GM18867 (cell line): Measurements from ENCODE around the gene KRTAP19-7.

ENCODE experiments used
- ATAC-seq: cut with Tn5 transposase; IDR thresholded peaks from one replicate; pipeline ENCODE4 v1.9.1; 2021; ENCODE audit warnings: mild to moderate bottlenecking, moderate library complexity; ENCODE audit not compliant: unreplicated experiment

Gene KRTAP19-7, protein sequence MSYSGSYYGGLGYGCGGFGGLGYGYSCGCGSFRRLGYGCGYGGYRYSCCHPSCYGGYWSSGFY

DNA sequence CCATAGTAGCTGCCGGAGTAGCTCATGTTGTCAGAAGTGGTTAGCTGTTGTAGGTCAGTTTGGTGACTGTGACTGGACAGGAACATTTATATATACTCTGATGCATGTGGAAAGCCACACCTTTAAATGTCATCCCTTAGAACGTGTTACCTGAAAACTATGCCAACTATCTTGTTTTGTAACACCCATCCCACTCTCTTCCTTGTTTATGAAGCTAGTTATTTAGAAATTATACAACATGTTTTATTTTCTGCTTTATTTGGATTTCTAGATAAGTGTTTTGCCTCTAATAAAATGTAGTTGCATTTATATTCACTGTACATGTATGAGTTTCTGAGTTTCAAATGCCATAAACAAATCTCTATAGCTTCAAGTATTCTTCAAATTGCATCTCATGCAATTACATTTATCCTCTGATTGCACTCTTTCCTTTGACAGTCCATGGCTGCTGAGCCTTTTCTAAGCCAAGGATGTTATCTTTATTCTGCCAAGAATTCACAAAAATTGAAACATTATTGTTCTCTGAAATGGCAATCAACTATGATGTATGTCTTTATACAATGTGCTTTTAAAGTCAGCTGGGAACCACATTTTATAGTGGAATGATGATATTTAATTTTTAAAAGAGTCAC lies at the start of gene KRTAP19-7:
TSS of gene KRTAP19-7 (minus strand) at position 51 of the 632 bp plus-strand sequence. CDS start at position 26, 25 bp downstream.
- ATAC-seq: no peak

DNA sequence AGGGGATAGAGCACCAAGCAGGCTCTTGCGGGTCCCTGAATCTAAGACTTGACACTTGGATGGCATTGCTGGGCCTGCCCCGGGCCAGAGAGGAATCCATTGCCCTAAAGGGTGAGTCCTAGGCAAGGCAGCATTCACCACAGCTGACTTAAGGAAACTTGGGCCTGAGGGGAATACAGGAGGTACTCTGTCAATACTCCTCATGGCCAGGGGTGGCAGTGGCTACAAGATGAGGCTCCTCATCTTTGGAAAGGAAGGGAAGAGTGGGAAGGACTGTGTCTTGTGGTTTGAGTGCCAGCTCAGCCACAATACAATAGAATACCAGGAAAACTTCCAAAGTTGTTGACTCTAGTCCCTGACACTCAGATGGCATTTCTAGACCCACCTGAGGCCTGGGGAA lies 44.9 kb upstream of the KRTAP19-7 start:
- no peak for ATAC-seq

DNA sequence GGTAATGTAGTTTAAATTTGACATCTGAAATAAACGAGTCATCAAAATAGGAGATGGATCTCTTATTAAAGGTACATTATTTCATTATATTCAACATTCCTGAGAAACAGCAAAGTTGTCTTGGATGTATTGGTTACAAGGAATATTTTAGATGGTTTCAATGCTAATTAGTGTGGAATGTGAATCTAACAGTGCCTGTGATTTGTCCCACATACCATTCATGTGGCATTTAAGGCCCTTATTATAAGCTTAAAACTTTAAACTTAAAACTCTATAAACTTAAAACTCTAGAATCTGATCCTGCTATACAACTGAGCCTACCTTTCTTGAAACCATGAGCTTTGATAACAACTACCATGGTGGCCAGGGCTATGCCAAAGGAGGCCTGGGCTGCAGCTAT lies 39.7 kb upstream of the KRTAP19-7 start, which contains the start of gene KRTAP22-1:
TSS of gene KRTAP22-1 (plus strand) at position 301 of the 400 bp plus-strand sequence.
- no peak for ATAC-seq

DNA sequence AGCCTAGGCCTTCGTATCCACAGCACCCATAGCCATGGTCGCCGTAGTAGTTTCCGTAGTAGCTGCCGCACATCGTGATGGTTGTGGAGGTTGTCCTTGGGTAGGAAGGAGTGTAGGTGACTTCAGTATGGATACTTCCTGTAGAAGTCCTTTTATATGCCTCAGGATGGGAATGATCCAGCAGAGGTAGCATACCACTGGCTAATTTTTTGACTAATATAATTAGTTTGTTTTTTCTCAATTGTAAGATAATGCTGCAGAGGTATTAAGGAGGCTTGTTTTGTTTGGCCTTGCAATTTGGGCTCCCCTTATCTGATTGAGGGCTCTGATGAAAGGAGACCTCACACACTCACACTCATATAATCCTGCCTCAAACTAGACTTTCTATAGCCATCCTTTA lies 37.7 kb upstream of the KRTAP19-7 start, which contains the start of gene KRTAP6-2:
TSS of gene KRTAP6-2 (minus strand) at position 101 of the 400 bp plus-strand sequence. CDS start at position 73, 28 bp downstream.
- no peak for ATAC-seq

DNA sequence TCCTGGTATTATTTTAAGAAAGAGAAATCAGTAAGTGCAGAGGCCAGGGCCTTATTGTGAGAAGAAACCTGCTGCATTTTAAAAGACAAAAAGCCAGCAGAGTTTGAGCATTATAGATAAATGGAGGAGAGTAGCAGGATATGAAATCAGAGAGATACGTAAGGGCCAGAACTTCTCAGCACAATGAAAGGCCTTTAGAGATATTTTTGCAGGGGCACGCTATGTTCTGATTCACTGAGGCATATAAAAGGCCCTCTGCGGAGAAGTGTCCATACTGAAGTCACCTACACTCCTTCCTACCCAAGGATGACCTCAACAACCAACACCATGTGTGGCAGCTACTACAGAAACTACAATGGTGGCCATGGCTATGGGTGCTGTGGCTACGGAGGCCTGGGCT lies 31.0 kb upstream of the KRTAP19-7 start, which contains the start of gene KRTAP6-3:
TSS of gene KRTAP6-3 (plus strand) at position 301 of the 400 bp plus-strand sequence. CDS start at position 307, 6 bp downstream.
- no peak for ATAC-seq

DNA sequence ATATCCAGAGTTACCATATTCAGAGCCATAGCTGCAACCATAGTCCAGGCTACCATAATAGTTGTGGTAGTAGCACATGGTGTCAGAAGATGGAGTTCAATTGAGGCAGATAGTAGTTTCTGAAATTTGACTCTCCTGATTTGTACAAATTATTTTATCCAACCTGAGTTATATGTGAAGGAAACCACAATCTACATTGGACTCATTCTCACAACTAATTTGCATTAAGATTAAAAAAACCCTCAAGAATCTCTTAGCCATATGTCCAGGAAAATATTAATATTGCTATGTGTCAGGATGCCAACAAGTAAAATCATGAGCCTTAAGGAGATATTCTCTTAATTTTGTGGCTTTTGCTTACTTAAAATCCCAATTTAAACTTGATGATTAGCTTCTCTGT lies 29.2 kb upstream of the KRTAP19-7 start, which contains the start of gene KRTAP22-2:
TSS of gene KRTAP22-2 (minus strand) at position 101 of the 400 bp plus-strand sequence.
- ATAC-seq: no peak

DNA sequence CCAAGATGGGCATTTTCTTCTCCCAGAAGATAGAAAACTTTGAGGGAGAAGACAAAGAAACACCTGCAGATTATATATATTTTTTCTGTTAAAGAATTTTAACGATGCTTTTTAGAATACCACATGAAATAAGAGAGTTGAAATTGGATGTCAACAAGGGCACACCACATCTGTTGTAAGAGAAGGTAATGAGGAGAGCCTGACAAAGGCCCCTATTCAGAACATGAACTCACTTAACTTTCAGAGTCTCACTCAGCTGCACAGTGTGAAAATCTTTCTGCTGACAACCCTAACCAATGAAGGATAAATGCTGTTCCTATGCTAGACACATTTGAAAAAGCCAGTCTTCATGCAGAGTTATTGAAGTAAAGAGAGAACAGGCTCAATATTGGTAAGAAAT lies 21.8 kb upstream of the KRTAP19-7 start:
- ATAC-seq: no peak

DNA sequence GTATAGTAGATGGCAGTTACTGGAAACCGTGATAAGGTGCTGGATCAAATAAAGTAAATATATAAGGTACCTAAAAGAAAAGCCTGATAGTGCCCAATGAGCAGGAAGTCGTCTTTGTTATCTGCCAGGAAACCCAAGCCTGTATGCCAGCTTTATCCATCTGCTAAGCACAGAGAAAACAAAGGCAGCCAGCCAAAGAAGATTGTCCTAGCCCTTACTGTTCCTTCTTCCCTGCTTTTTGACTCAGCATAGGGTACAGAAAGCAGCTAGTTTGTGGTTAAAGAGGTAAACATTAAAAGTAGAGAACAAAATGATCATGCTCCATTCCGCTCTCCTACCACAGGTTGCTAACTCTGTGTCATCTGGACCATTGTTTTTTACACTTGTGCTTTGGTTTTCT lies 19.0 kb upstream of the KRTAP19-7 start:
- no peak for ATAC-seq

DNA sequence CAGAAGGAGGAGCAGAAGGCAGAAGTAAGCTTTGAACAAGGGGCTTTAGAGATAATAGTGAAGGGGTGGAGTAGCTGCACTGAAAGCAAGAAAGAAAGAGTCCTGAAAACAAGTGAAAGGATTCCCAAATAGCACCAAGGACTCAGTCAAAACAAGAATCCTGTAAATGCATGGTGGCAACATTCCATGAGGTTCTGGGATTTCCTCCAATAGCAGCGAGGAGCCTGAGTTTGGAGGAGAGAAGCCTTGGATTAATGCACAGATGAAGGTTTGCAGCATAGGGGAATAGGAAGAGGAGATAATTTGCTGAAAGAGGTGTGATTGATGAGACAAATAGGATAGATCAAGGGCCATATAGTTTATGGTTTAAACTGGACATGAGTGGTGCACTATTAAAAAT lies 18.2 kb upstream of the KRTAP19-7 start:
- ATAC-seq: no peak

DNA sequence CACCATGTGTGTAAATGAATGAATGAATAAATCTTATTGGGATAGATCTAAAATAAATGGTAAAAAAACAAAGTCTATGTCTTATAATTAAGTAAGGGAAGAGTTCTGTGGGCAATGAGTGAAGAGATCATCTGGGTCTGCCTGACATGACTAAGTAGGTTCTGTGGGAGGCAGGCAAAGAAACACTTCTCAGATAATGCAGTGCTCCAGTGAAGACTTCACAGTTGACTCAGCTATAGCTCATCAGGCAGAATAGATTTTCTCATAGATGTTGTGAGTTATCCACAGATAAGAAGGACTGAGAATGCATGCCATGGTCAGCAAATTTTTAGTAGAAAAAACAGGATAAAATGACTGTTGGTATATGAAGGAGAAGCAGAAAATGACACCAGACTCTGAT lies 16.7 kb upstream of the KRTAP19-7 start:
- ATAC-seq: no peak

DNA sequence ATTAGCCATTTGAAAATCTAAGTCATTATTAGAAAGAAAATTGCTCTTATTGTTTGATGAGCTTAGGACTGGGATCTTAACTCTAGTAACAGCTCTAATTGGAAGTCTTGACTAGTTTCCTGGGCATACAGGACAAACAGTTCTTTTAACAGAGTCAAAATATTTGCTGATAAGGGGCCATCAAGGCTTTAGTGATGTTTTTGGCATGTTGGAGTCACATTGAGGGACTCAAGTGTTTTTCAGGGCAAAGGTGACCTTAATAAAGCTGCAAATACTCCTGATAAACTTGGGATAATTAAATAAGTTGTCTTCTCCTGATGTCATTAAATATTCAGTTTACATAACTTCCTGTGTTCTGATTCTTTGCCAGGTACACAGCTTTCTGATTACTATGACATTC lies 6.5 kb upstream of the KRTAP19-7 start:
- no peak for ATAC-seq

DNA sequence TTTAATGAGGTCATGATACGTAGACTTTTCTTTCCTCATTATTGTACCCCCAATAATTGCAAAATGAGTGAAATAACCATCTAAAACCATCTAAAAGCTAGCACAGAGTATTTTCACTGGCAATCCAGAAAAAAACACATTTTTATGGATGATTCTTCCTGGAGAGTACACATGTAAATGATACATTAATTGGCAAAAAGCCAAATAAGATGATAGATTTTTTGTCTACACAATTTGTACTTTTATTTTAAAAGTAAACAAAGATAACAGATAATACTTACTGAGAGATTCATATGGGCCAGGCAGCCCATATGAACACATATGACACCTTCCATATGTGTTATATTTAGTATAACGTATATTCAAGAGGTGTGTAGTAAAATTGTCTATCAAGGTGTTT lies 2.5 kb upstream of the KRTAP19-7 start:
- ATAC-seq: no peak

DNA sequence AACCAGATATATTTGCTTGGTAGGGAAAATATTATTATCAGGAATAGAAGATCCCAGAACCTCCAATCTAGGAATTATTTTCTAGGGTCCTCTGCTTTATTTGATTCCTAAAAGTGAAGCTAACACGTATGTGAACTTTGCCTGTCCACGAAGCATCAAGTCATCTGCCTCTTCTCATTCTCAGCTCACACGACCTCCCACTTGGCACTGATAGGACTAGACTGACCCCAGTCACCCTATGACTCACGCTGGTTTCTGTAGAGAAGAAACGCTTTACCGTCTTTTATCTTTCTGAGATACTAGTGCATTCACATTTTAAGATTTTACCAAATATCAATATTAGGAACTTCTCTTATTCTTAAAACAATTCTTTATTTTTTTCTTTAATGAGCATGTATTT lies 2.0 kb upstream of the KRTAP19-7 start:
- ATAC-seq: no peak

DNA sequence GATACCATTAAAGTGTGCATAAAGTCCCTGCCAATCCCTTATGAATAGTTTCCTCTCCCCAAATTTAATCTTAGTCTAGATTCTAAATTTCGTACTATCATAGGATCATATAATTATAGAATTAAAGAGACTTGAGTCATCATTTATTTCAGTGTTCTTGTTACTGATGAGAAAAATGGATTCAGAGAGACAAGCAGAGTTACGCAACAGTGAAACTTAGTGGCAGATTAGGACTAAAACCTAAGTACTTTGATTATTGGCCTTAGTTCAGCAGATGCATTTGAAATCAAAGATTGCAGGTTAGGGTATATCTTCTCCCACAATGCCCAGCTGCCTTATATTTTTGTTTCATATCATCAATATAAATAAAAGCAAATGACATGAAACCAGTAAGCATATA lies 843 bp upstream of the KRTAP19-7 start:
- no peak for ATAC-seq

DNA sequence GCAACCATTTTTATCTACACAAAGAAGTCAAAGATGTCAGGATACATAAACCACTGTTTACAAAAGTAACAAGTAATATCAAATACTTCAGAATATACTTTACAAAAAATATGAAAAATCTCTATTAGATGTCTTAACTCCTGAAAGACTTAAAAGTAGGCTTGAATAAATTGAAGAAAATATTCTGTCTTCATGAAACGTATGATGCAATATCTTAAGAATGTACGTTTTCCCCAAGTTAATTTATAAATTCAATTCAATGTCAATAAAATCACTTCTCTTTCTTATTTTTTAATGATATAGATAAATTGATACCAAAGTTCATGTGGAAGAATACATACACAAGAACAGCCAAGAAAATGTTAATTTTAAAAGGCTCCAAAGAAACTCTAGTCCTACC lies 6.0 kb downstream of the KRTAP19-7 start:
- no peak for ATAC-seq

DNA sequence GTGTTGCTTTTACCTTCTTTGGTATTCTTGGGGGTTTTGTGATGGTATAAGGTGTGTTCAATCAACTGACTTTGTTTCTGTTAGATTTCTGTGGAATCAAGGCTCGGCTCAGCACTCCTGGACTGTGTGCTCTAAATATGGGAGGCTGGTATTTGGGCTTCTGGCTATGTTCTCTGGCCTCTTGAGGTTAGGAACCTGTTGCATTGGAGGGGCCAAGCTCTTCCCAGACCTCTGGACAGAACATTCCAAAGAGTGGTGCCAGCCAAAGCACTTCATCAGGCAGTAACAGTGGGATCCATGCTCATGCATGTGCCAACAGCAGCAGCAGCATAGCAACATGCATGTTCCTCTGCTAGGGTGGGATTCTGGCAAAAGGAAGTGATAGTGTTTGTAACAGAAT lies 8.3 kb downstream of the KRTAP19-7 start:
- no peak for ATAC-seq

DNA sequence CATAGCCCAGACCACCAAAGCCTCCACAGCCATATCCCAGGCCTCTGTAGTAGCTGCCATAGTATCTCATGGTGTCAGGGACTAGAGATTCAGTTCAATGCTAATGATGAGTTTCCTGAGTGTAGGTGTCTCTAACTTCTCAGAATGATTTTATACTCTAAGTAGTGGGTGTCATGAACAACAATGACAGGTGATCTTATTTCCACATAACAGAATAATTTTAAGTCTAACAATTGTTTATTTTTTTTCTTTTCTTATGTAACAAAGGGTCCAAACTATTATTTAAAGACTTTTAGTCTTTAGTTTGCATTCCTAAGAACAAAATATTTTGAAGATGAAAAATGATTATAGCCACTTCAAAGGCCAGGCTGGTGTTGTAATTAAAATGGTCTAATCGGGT lies 19.4 kb downstream of the KRTAP19-7 start, which contains the start of gene KRTAP19-6:
TSS of gene KRTAP19-6 (minus strand) at position 101 of the 400 bp plus-strand sequence. CDS start at position 70, 31 bp downstream.
- ATAC-seq: no peak

DNA sequence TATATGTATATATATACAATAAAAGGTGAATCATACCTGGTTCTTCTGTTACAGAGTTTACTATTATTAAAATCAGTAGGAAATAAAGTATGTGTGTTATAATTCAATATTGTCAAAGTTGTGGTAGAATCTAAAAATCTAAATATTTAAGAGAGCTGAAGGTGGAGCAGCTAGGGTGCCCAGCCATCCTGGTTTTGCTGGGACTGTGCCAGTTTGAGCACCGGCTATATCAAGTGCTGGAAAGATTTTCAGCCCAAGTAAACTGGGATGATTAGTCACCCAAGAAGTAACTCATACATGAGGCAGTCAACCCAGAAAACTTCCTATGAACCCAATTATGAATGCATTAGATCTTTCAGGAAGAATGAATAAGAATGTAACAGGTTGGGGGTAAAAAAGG lies 42.2 kb downstream of the KRTAP19-7 start:
- ATAC-seq: no peak

DNA sequence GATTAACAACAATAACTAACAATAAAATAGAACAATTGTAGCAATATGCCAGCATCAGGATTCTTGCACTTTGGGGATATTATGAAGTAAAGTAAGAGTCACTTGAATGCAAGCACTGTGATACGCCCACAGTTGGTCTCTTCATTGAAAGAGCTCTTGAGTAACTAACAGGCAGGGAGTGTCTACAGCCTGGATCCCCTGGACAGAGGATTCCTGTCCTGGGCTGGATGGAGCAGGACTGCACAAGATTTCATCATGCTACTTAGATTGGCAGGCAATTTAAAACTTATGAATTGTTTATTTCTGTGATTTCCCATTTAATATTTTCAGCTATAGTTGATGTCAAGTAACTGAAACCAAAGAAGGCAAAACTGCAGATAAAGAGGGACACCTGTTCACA lies 45.4 kb downstream of the KRTAP19-7 start:
- no peak for ATAC-seq
